Measurements from ENCODE around the gene PTPN2. TPM values are rescaled to one million over a fixed set of nuclear protein-coding genes. Genes with fewer than 3 reads are reported as not detected.
A peak's percentile ranks its signal among the peaks of the same experiment; 100 is the strongest.

The PTPN2 gene
- total and polyA plus RNA-seq, 2 donors (not counting 1 experiment from before 2014, with no cell fraction given): 41.2 to 75.5 TPM

- H3K4me1 Mint-ChIP-seq: peaks cover 39% of the 10 kb centered on the region
- intact Hi-C loops (cut with micrococcal nuclease): loop anchor here (2.0 to 10.0 kb wide), 5 partner anchors 113 to 987 kb away; partner anchors contain the start of genes CEP192, CEP76, CHMP1B and PRELID3A
- no peak for ATAC-seq (ENCODE audit: low read depth)
- Histone ChIP-seq H4K20me1 (ENCODE audit: control insufficient read depth, insufficient read depth, low read length, poor library complexity, severe bottlenecking) (peaks cover 13% of the 10 kb centered on the region), H3K9me3 (ENCODE audit: control extremely low read depth in 1 of 3, control insufficient read depth in 2 of 3, insufficient read depth in 1 of 3, low read length in 2 of 3) (no peaks in the 10 kb centered on the region), H3K27me3 (replicated peaks in 1 of 4; ENCODE audit: control extremely low read depth in 1 of 4, control insufficient read depth in 3 of 4, insufficient read depth in 4 of 4, low read length in 3 of 4) (no peaks in the 10 kb centered on the region), H3K9ac (ENCODE audit: low read length) (peak overlapping the region; percentile 11), H2AFZ (ENCODE audit: insufficient read depth, low read depth, low read length, poor library complexity, severe bottlenecking) (no peak overlapping the region), H3K79me2 (ENCODE audit: control insufficient read depth, insufficient read depth, low read length) (peaks cover 76% of the 10 kb centered on the region), H3K4me1 (ENCODE audit: control insufficient read depth in 2 of 2, insufficient read depth in 2 of 2, low read length in 2 of 2) (peaks cover 30 to 36% of the 10 kb centered on the region in 2 donors), H3K27ac (ENCODE audit: low read length in 2 of 2) (peak overlapping the region; percentile 51 to 76), H3K4me2 (replicated peaks; ENCODE audit: low read depth, low read length, poor library complexity, severe bottlenecking) (peak overlapping the region; percentile 73), H3K36me3 (replicated peaks in 1 of 2; ENCODE audit: control extremely low read depth in 1 of 2, control insufficient read depth in 1 of 2, extremely low read depth in 1 of 2, insufficient read depth in 2 of 2, low read length in 1 of 2) (peaks cover 0 to 12% of the 10 kb centered on the region in 2 experiments), H3K4me3 (ENCODE audit: control extremely low read depth in 1 of 5, extremely low read depth in 1 of 5, insufficient read depth in 1 of 5, low read depth in 2 of 5, low read length in 4 of 5) (peak overlapping the region in 1 of 5 experiments; percentile 38)
- no peak for DNase-seq
- H3K4me3 Mint-ChIP-seq: no peak overlapping the region
- TF ChIP-seq CTCF (IDR thresholded peaks at IDR 0.05) (no peak), EZH2 (IDR thresholded peaks at IDR 0.05; ENCODE audit: borderline replicate concordance, insufficient read depth, low read depth, low read length, poor library complexity, severe bottlenecking) (no peak)
- H3K27ac Mint-ChIP-seq: no peak overlapping the region
- H3K27me3 Mint-ChIP-seq: no peaks in the 10 kb centered on the region
- H3K9me3 Mint-ChIP-seq (ENCODE audit: insufficient read depth): no peaks in the 10 kb centered on the region
- POLR2A ChIA-PET: no interaction called here
- CTCF ChIA-PET: no interaction called here
Measured at GRCh38 chr18:12837747-12838146, 46.3 kb downstream of the PTPN2 start.

GRCh38 chr18:12836551-12836950 lies 47.5 kb downstream of the PTPN2 start:
- TF ChIP-seq CTCF (IDR thresholded peaks at IDR 0.05) (no peak), EZH2 (IDR thresholded peaks at IDR 0.05; ENCODE audit: borderline replicate concordance, insufficient read depth, low read depth, low read length, poor library complexity, severe bottlenecking) (no peak)
- ChIA-PET CTCF (no interaction called here), POLR2A (no interaction called here)
- peaks cover 0 to 14% of the 10 kb centered on the region in 2 experiments for H3K36me3 ChIP-seq (replicated peaks in 1 of 2; ENCODE audit: control extremely low read depth in 1 of 2, control insufficient read depth in 1 of 2, extremely low read depth in 1 of 2, insufficient read depth in 2 of 2, low read length in 1 of 2)
- H3K4me1 Mint-ChIP-seq: peaks cover 36% of the 10 kb centered on the region
- intact Hi-C loops (cut with micrococcal nuclease): loop anchor here (5.0 to 10.0 kb wide), 4 partner anchors 112 to 429 kb away; partner anchors contain the start of genes CEP192, CEP76, PRELID3A and PSMG2
- H3K27me3 Mint-ChIP-seq: no peaks in the 10 kb centered on the region
- H3K9me3 ChIP-seq (ENCODE audit: control extremely low read depth in 1 of 3, control insufficient read depth in 2 of 3, insufficient read depth in 1 of 3, low read length in 2 of 3): no peaks in the 10 kb centered on the region
- H3K9me3 Mint-ChIP-seq (ENCODE audit: insufficient read depth): no peaks in the 10 kb centered on the region
- H3K9ac ChIP-seq (ENCODE audit: low read length): no peak overlapping the region
- DNase-seq (no peak), ATAC-seq (ENCODE audit: low read depth) (no peak)
- H3K79me2 ChIP-seq (ENCODE audit: control insufficient read depth, insufficient read depth, low read length): peaks cover 75% of the 10 kb centered on the region
- H3K4me1 ChIP-seq (ENCODE audit: control insufficient read depth in 2 of 2, insufficient read depth in 2 of 2, low read length in 2 of 2): peaks cover 30 to 36% of the 10 kb centered on the region in 2 donors
- no peaks in the 10 kb centered on the region for H3K27me3 ChIP-seq (replicated peaks in 1 of 4; ENCODE audit: control extremely low read depth in 1 of 4, control insufficient read depth in 3 of 4, insufficient read depth in 4 of 4, low read length in 3 of 4)
- 100% methylated on average over 1 of the region's 5 CpGs for WGBS (ENCODE audit: insufficient coverage)
- H3K27ac Mint-ChIP-seq: no peak overlapping the region
- peaks cover 13% of the 10 kb centered on the region for H4K20me1 ChIP-seq (ENCODE audit: control insufficient read depth, insufficient read depth, low read length, poor library complexity, severe bottlenecking)
- no peak overlapping the region for H3K4me3 Mint-ChIP-seq
- no peak overlapping the region for H3K4me3 ChIP-seq (ENCODE audit: control extremely low read depth in 1 of 5, extremely low read depth in 1 of 5, insufficient read depth in 1 of 5, low read depth in 2 of 5, low read length in 4 of 5)
- no peak overlapping the region for H3K27ac ChIP-seq (ENCODE audit: low read length in 2 of 2)
- H2AFZ ChIP-seq (ENCODE audit: insufficient read depth, low read depth, low read length, poor library complexity, severe bottlenecking): no peak overlapping the region
- no peak overlapping the region for H3K4me2 ChIP-seq (replicated peaks; ENCODE audit: low read depth, low read length, poor library complexity, severe bottlenecking)

Measured in B cell (primary cell).